Parietal lobe (tissue), 2 donors: ENCODE results near the gene AP1G1. TPM values are rescaled to one million over a fixed set of nuclear protein-coding genes. Genes with fewer than 3 reads are reported as not detected.

Experiments
- small RNA-seq: library from RNA; depleted of rRNA; stranded (forward); fragments of <200 nt; gene quantifications from one replicate; pipeline ENCODE3, GENCODE V24; 2014; ENCODE audit warnings: low replicate concordance
- total RNA-seq: library from RNA; depleted of rRNA; stranded (reverse); fragments of >200 nt; gene quantifications from one replicate; pipeline ENCODE4 v1.2.3, GENCODE V29; 2014

AP1G1 gene
- 170 TPM for total RNA-seq

DNA sequence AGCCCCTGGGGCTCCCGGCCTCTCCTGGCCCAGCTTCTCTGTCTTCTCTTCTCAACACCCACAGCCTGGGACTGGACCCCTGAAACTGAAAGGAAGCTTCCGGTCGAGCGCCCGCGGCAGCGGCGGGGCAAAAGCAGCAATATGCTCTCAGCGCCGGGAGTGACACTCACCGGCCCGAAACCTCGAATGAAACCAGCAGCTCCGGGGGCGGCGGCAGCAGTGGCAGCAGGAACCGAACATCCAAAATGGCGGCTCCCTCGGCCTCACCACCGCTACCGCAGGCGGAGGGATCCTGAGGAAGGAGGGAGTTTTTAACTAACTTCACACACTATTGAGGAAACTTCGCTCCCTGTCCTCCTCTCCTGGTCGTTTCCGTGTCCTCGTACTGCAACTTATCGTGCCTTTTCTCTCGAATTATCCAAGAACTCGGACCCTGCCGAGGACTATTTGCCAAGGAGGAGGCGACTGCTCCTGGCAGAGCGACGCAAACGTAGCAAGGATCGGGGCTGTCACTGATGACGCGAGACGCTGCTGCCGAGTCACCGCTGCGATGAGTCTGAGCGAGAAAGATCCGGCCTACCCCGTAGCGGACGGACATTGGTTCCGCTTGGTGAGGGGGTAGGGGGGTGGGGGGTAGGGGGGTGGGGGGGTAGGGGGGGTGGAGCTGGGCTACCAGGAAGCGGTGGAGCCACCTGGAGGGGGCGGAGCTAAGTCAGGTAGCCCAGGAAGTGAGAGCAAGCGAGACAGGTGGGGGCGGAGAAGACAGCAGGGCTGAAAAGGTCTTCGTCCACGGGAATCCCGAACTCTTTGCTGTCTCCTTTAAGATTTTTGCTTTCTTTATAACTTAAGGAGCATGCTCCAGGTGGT lies at the start of gene AP1G1:
Gene AP1G1 (minus strand): TSS at position 242 of the 867 bp plus-strand sequence. CDS start 19,355 bp downstream, outside the sequence.

DNA sequence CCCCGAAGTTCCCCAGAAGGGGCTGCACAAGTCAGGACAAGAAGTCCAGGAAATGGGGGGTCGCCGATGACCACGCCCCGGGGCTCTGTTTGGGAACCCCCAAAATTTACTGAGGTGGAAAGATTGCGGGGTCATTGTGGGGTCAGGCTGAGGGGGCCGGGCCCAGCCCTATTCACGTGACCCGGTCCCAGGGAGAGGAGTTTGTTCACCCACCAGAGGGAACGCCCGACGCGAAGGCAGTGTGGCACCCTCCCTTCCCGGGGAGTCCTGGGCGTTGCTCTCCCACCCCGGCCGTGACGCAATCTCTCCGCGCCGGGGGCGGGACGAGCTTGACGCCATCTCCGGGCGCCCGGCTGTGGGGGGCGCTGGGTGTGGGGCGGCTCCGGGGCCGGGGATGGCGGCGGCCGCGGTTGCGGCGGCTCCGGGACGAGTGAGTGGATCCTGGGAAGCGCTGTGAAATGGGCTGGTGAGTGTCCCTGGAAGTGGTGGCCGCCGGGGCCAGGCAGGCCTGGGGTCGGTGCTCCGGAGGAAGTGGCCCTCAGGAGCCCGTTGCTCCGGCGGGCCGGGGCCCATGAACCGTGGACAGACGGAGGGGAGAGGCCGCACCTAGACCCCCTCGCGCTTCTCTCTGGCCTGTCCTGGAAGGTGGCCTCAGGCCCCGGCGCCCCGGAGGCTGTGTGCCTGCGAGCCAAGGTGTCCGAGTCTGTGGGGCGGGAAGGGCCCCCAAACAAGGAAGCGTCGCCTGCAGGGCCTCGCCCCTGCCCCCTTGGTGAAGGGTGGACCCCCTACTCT lies 37.2 kb upstream of the AP1G1 start, which contains the start of gene ATXN1L:
Gene ATXN1L (plus strand): TSS at position 338 of the 792 bp plus-strand sequence. CDS start 3,765 bp downstream, outside the sequence.

DNA sequence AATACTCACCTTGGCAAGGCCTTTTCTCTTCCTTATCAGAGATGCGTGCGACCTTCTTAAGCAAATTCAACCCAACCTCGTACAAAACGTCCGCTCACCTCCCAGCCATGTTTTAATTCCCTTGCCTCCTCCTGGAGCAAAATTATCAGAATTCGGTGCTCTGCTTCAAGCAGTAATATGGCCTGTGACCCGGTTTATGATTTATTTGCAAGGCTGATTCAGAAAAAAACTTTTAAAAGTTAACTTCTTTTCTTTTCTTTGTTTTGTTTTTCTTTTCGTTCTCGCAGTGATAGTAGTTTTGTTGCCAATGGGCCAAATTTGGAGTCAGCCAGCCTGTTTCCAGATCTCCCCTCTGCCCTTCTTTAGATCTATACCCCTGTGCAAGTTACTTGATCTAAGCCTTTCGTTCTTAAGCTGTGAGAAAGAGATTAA lies 84.3 kb downstream of the AP1G1 start, which contains the start of gene PHLPP2:
Gene PHLPP2 (minus strand): TSS at position 382 of the 432 bp plus-strand sequence. CDS start 9,906 bp downstream, outside the sequence.

Small RNA genes within 50 kb of the gene (small RNA-seq; reads per million reads assigned to genes)
- not detected for gene AC010653.3
- not detected for gene SNORA70D
- gene SNORD71: 2,332 reads per million, percentile 99 among the genes with 10 or more reads in this experiment

Other genes starting within 250 kb of the AP1G1 start
- not detected for gene TAT, start 231.7 kb downstream of the AP1G1 start, total RNA-seq
- gene MARVELD3, start 182.7 kb downstream of the AP1G1 start, total RNA-seq: not detected
- 26.3 TPM for gene PHLPP2, start 84.1 kb downstream of the AP1G1 start, total RNA-seq
- 15.0 TPM for gene ATXN1L, start 37.1 kb upstream of the AP1G1 start, total RNA-seq
- 36.9 TPM for gene ZNF821, start 75.3 kb upstream of the AP1G1 start, total RNA-seq
- gene IST1, start 86.7 kb upstream of the AP1G1 start, total RNA-seq: 161 TPM
- gene PKD1L3, start 191.6 kb upstream of the AP1G1 start, total RNA-seq: under 0.01 TPM
- 4.1 TPM for gene DHODH, start 199.9 kb upstream of the AP1G1 start, total RNA-seq
- gene HP, start 245.7 kb upstream of the AP1G1 start, total RNA-seq: 4.1 TPM